Cortex of kidney (tissue), 1 donor: ENCODE measurements around the gene SMIM35.
"Not testable (repeated sequence)": the region's sequence is repeated elsewhere in the genome, so short reads cannot be mapped to it uniquely, and the experiment has no call there.

Source experiments
- DNase-seq: peaks from one replicate; lab custom pipeline; 2025; lab: John Stamatoyannopoulos, UW

The SMIM35 gene

GRCh38 chr11:118080296-118080695, 6.5 kb downstream of the SMIM35 start:
- no peak for DNase-seq

GRCh38 chr11:118079491-118079890, 7.3 kb downstream of the SMIM35 start:
- DNase-seq: no peak

- DNase-seq: no peak
Measured at GRCh38 chr11:118078911-118079411, 7.8 kb downstream of the SMIM35 start.

- no peak for DNase-seq
Measured at GRCh38 chr11:118076754-118077281, 9.9 kb downstream of the SMIM35 start, which contains the start of gene TMPRSS4. Gene TMPRSS4 (plus strand): TSS chr11:118077078. CDS start chr11:118077303, 225 bp downstream.

GRCh38 chr11:118074785-118075184, 12.0 kb downstream of the SMIM35 start:
- DNase-seq: no peak

GRCh38 chr11:118074091-118074685, 12.6 kb downstream of the SMIM35 start:
- DNase-seq: no peak

GRCh38 chr11:118073554-118073953, 13.2 kb downstream of the SMIM35 start:
- DNase-seq: no peak

GRCh38 chr11:118071416-118072030, 15.2 kb downstream of the SMIM35 start:
- no peak for DNase-seq

GRCh38 chr11:118068945-118069612, 17.7 kb downstream of the SMIM35 start:
- DNase-seq: no peak

GRCh38 chr11:118068206-118068944, 18.4 kb downstream of the SMIM35 start:
- no peak for DNase-seq

GRCh38 chr11:118067006-118067405, 19.8 kb downstream of the SMIM35 start:
- DNase-seq: no peak

- DNase-seq: no peak
Measured at GRCh38 chr11:118065384-118065783, 21.4 kb downstream of the SMIM35 start.

- no peak for DNase-seq
Measured at GRCh38 chr11:118064956-118065355, 21.8 kb downstream of the SMIM35 start.

- not testable (repeated sequence) for DNase-seq
Measured at GRCh38 chr11:118062631-118063030, 24.1 kb downstream of the SMIM35 start.

- DNase-seq: not testable (repeated sequence)
Measured at GRCh38 chr11:118062181-118062580, 24.6 kb downstream of the SMIM35 start.

- DNase-seq: no peak
Measured at GRCh38 chr11:118061586-118062125, 25.1 kb downstream of the SMIM35 start.

- DNase-seq: no peak
Measured at GRCh38 chr11:118060869-118061268, 25.9 kb downstream of the SMIM35 start.

GRCh38 chr11:118060081-118060661, 26.6 kb downstream of the SMIM35 start:
- no peak for DNase-seq

GRCh38 chr11:118059246-118059940, 27.4 kb downstream of the SMIM35 start:
- no peak for DNase-seq

GRCh38 chr11:118058311-118059245, 28.2 kb downstream of the SMIM35 start:
- DNase-seq: no peak
